ENCODE results near the gene SMIM24.
A peak's percentile ranks its signal among the peaks of the same experiment; 100 is the strongest.
"Not testable (repeated sequence)": the region's sequence is repeated elsewhere in the genome, so short reads cannot be mapped to it uniquely, and the experiment has no call there.

SMIM24 gene
- total RNA-seq = 0 reads per million in 4 donors

DNA sequence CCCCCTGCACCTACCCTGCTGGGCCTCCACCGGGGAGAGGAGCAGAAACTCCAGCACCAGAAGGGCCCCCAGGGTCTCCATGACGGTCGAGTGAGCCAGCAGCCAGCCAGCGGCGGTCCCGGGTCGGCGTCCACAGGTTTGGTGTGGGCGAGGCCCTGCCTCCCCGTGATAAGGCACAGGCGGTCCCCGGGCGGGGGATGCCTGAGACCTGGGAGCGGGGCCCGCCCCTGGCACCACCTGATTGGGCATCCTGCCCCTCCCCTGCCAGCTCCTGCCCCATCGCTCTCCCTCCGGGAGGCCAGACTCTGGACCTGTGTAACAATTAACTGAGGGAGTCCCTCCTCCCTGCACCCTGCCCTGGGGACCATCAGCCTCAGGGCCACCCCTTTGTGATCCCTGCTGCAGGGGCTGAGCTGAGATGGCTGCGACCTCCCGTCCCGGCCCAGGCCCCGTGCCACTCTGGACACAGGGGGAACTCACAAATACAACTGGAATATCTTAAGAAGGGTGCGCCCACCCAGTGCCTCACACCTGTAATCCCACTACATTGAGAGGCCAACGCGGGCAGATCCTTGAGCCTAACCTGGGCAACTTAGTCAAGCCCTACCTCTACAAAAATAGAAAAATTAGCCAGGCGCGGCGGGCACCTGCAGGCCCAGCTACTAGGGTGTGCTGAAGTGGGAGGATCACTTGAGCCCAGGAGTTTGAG lies at the start of gene SMIM24:
Gene SMIM24, minus strand, starts transcription at position 143 of the 709 bp plus-strand sequence. Its CDS starts 62 bp downstream, at position 81.
- DNase-seq = no peak

DNA sequence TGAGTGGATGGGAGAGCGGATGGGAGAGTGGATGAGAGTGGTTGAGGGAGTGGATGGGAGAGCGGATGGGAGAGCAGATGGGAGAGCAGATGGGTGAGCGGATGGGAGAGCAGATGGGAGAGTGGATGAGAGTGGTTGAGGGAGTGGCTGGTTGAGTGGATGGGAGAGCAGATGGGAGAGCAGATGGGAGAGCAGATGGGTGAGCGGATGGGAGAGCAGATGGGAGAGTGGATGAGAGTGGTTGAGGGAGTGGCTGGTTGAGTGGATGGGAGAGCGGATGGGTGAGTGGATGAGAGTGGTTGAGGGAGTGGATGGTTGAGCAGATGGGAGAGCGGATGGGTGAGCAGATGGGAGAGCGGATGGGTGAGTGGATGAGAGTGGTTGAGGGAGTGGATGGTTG lies 49.0 kb upstream of the SMIM24 start:
- not testable (repeated sequence) for DNase-seq

DNA sequence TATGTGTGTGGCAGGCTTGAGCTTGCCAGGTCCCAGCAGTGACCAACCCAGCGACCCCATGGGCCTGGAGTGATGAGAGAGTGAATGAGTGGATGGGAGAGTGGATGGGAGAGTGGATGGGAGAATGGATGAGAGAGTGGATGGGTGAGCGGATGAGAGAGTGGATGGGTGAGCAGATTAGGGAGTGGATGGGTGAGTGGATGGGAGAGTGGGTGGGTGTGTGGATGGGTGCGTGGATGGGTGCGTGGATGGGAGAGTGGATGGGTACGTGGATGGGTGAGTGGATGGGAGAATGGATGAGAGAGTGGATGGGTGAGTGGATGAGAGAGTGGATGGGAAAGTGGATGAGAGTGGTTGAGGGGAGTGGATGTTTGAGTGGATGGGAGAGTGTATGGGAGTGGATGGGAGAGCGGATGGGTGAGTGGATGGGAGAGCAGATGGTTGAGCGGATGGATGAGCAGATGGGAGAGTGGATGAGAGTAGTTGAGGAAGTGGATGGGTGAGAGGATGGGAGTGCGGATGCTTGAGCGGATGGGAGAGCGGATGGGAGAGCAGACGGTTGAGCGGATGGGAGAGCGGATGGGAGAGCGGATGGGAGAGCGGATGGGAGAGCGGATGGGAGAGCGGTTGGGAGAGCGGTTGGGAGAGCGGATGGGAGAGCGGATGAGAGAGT lies 48.4 kb upstream of the SMIM24 start:
- DNase-seq = no peak

DNA sequence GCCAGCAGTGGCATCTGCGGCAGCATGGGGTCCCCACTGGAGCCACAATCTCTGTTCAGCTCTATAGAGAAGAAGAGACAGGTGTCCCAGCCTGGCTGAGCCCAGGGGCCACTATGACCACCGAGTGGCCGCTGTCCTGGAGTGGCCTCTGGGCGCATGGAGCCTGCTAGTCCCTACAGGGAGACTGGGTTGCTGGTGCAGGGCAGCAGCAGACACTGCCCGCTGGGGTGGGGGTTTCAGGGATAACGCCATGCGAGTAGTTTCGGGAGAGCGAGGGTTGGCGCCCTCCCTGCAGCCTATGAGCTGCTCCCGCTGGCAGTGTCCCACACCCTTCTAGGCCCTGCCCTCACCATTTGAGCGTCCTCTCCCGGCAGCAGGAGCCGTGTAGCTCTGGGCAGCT lies 47.8 kb upstream of the SMIM24 start:
- no peak for DNase-seq

DNA sequence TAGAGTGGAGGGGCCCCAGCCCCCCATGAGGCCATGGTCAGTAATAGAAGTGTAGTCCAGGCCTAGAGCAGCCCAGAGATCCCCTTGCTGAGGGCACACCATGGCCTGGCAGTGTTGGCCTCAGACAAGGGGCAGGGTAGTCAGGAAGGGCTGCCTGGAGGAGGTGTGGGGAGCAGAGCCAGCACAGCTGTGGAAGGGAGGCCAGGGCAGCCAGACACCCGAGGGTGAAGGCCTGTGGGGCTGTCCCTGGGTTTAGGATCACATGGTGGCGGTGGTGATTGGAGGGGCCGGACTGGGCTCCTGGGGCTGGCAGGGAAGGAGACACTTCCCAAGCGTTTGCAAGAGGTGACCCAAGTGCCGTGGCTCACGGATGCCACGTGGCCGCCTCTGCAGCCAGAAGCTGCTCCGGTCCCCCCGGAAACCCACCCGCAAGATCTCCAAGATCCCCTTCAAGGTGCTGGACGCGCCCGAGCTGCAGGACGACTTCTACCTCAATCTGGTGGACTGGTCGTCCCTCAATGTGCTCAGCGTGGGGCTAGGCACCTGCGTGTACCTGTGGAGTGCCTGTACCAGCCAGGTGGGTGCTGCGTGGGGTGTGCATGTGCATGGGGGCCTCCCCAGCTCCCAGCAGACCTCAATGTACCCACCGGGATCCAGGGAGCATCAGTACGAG lies 47.0 kb upstream of the SMIM24 start:
- DNase-seq = no peak

DNA sequence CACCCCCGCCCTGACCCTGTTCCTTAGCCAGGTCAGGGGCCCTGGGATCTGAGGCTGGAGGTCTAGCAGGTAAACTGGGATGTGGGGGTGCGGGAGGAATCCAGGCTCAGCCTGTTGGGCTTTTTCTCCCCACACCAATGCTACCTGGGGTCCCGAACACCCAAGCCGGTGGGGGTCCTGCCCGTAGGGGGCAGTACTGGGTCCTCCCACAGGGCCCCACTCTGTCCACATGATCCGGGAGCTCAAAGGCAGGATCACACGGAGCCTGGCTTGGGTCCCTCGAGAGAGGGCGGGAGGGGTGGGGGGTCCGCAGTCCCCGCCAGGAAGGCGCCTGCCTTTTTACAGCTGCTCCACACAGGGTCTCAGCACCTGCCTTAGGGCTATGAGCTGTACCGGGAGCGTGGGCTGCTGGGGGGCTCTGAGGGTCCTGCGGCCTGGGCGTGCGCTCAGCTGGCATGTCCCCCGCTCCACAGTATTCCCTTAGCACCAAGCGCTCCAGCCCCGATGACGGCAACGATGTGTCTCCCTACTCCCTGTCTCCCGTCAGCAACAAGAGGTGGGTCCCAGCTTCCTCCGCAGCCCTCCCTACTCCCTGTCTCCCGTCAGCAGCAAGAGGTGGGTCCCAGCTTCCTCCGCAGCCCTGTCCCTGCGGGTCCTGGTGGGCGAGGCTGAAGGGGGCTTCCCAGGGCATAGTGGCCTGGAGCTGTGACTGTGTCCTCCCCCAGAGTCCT lies 46.3 kb upstream of the SMIM24 start:
- no peak for DNase-seq

DNA sequence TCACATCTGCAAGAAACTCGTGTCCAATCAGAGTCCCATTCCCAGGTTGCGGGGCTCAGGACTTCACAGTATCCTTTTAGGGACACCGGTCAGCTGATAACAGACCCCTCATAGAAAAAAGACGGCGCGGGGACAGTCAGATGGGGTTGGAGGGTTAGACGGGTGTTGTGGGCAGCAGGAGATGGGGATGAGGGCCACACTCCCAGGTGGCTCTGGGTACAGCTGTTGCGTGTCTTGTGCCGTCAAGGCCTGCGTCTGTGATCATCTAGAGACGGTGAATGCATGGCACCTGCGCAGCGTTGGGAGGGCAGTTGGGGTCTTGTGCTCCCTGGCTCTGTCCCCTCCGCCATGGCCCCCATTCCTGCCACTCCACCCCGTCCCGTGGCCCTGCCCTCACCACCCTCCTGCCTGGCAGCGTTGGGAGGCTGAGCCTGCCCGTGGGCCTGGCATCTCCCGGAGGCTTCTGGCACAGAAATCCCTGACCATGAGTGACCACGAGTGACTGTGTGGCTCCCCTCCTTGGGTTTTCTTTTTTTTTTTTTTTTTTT lies 44.7 kb upstream of the SMIM24 start:
- DNase-seq = no peak

DNA sequence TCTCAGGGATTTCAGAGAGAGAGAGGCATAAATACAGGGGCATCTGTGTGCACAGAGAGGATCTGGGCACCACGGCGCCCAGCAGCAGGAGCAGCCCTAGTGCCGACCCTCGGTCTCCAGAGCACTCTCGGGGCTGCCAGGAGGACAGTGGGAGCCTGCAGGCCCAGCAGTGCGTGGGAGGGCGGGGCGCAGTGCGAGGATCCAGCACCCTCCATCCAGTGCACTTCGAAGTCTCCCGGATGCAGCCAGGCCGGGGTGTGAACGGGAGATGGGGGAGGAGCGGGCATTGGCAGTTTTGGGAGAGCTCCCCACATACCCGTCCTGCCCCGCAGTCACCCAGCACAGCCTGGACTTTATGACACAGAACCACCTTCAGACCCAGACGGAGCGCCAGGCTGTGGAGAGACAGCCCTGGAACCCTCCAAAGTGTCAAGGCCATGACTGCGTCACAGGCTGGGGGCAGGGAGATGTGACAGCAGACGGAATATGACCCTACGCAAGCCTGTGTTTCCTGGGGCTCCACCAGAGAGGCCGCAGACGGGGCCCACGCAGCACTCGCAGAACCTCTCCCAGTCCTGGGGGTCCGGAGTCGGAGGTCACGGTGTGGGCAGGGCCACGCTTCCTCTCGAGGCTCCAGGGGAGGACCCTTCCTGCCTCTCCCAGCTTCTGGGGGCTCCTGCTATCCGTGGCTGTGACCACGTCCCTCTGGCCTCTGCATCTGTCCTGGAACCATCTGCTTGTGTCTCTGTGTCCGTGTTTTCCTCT lies 43.9 kb upstream of the SMIM24 start:
- DNase-seq = no peak

DNA sequence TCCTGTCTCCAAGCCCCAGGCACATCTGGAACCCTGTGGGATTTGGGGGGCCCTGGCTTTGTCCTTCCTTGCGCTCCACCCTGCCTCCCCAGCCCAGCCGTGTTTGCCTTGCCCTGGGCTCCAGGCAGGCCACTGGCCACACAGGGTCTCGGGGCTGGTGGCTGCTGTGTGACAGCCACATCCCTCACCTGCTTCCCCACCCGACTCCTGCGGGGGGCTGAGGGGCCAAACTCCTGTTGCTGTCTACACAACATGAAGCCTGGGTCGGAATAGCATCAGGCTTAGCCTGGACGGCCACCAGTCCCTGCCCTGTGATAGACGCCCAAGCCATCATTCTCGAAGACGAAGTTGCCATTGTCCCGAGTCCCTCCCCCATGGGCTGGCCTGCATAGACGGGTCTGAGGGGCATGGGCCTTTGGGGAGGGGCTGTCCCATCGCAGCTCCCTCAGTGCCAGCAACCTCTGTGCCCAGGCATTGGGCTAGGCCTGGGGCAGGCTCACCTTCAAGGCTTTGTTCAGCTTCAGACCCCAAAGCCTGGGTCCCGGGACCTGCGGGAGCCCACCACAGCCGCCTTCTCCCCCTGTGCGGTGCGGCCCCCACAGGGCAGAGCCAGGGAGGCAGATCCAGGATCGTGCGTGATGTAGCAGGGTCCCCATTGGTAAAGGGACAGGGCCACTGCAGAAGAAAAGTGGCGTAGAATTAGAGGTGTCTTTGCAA lies 43.2 kb upstream of the SMIM24 start:
- no peak for DNase-seq

DNA sequence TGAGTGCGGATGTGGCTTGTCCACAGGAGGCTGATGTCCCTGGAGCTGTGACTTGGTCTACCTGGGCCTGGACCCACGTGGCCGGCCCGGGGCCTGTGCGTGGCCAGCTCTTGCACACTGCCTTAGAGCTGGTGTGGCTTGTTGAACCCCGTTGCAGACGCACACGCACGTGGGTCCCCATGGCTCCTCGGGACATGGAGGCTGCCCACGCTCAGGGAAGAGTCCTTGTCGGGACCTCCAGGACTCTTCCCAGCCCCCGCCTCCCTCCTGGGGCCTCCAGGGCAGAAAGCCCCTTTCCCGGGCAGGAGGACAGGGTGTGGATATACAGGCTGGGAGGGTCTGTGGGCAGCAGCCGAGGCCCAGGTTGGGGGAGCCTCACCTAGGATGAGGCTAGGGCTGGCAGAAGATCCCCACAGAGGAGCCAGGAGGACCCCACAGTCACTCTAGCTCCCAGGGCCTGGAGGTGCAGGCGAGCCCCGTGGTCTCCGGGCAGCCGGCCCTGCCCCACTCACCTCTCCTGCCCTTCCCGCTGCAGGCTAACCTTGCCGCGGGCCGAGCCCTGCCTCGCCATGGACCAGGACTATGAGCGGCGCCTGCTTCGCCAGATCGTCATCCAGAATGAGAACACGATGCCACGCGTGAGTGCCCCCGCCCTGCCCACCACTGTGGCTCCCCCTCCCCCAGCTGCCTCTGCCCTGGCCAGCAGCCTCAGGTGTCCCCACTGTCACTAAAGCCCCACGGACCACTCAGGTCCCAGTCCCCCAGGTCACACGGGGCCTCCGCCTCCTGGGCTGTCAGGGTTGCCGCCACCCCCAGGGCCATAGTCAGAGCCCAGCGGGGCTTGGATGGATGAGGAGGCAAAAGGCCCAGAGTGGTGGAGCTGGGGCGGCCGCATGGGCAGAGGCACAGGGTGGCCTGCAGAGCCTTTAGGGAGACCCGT lies 42.4 kb upstream of the SMIM24 start:
- no peak for DNase-seq

DNA sequence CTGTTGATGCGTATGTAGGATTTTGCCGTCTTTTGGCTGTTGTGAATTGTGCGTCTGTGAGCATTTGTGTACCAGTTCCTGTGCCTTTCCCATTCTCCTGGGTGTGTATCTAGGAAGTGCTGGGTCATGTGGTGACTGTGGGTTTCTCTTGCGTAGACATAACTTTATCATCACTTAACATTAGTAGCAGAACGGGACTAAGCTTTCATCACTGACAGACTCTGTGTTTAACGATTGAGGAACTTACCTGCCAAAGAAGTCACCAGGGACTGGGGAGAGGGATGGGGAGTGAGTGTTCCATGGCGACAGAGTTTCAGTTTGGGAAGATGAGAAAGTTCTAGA lies 40.8 kb upstream of the SMIM24 start:
- no peak for DNase-seq

DNA sequence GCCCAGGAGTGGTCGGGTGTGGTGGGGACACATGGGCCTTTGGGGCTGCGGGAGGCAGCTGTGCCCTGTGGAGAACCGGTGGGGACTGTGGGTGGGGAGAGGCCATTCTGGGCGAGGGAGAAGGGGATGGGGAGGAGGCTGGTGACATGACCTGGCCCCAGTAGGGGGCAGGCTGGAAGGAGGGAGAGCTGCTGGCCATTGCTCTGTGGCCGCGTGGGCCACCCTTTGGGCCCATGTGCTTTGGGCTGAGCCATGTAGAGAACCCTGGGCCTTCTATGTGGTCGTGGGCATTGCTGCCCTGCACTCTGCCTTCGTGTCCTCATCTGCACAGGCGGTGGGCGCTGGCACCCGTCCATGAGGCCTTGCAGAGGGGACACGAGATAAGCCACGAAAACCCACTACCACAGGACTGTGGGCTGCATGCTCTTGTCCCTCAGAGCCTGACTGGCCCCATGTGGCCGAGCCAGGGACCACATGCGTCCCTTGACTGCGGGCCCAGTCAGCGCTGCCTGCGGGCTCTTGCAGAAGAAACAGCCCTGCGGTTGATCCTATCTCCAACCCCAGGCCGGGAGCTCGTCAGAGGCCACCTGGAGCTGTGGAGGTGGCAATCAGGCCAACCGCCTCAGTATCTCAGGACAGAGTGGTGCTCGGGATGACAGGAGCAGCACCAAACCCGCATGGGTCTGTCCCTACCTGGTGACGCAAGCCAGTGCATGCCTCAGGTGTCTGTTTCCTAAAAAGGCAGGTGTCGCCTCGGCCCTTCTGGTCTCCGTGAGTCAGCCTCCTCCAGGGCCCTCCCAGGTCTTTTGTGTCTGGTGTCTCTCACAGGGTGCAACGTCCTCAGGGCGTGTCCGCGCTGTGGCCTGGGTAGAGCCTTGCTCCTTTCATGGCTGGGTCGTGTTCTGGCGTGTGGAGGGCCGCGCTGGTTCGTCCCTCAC lies 40.1 kb upstream of the SMIM24 start:
- no peak for DNase-seq

DNA sequence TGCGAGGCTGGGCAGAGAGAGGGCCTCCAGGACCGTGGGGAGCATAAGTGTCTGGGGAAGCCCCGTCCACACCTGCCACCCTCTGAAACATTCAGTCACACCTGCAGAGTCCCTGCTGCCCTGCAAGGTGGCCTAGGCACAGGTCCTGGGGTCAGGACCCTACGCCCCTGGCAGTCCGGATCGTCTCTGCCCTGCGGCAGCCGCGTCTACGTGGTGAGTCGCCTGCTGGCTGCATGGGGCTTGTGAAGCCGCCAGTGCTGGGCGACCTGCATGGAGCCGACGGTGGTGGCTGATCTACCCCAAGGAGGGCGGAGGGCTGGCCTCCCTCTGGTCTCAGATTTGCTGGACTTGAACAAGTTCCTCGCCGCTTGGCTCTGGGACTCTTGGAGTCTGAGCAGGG lies 38.8 kb upstream of the SMIM24 start:
- DNase-seq = no peak

DNA sequence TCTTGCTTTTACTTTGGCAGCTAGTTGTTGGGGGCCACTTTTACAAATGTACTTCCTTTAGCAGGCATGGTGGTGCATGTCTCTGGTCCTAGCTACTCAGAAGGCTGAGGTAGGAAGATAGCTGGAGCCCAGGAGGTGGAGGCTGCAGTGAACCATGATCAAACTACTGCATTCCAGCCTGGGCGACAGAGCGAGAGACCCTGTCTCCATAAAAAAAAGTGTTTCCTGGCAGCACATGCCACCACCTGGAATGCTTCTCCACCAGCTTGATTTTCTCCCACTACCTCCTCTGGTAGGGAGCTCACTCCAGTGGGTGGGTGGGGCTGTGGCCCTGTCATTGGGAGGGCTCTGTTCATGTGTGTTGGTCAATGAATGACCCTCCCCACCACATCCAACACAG lies 38.3 kb upstream of the SMIM24 start:
- DNase-seq = no peak

DNA sequence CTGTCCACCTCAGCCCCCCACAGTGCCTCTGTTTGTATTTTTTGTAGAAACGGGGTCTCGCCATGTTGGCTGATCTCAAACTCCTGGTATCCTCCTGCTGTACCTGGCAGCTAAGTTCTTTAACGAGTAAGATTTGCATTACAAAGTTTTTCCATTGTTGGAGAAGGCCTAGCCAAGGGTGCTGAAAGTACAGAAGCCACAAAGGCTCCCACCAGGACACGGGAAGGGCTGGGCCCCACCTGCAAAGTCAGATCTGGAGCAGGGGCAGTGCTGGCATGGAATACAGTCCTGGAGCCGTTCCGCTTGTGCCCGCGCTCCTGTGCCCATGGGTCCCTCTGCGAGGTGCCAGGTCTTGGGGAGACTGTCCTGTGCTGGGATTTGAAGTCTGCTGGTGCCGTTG lies 37.9 kb upstream of the SMIM24 start:
- DNase-seq = no peak

DNA sequence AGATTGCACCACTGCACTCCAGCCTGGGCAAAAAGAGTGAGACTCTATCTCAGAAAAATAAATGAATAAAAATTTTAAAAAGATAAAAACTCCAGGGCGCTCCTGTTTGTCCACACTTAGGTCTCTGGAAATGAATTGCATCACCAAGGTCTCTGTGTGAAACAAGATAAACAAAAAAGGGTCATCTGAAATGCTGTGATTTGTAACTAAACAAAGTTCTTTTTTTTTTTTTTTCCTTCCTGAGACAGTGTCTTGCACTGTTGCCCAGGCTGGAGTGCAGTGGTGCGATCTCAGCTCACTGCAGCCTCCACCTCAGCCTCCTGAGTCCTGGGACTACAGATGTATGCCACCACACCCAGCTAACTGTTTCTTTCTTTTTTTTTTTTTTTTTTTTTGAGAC lies 37.3 kb upstream of the SMIM24 start:
- no peak for DNase-seq

DNA sequence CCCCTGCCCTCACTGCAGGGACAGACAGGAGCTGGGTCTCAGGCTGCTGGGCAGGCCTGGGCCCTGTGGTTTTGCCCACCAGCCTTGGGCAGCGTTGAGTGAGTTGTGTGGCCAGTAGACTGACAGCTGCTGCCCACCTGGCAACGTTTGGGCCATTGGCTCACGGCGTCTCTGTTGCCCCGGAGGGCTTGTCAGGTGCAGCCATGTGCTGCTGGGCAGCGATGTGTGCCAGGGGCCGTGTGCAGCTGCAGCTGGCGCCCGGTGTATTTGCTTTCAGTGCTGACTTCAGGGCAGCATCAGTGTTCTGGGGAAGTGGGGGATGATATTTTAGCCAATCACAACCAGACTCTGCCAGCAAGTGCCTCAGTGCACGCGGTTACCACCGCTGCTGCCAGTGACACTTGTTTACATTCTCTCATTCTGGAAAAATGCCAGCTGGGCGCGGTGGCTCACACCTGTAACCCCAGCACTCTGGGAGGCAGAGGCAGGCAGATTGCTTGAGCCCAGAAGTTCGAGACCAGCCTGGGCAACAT lies 36.4 kb upstream of the SMIM24 start:
- DNase-seq = peak in 3 of 5 donors; percentile 31 to 51 (median 43)

DNA sequence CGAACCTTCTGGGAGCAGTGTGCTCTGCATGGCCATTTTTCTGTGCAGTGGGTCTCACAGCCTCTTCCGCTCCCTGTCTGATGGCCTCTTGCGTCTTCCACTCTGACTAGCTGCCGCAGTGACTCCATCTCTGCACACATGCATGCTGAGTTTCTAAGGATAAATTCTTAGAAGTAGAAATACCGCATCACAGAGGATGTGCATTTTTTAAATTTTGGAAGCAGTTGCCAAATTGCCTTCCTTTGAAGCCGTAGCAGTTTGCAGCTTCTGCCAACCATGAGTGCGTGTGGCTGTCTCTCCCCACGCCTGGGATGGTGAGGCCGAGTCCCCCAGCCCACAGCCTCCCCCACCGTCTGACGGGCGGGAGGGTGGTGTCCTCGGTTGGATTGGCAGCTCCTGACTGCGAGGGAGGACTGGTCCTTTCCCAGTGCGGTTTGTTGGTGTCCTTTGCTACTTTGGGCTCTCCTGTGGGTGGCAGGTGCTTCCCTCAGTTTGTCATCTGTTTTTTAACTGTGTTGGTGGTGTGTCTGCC lies 35.6 kb upstream of the SMIM24 start:
- DNase-seq = no peak

DNA sequence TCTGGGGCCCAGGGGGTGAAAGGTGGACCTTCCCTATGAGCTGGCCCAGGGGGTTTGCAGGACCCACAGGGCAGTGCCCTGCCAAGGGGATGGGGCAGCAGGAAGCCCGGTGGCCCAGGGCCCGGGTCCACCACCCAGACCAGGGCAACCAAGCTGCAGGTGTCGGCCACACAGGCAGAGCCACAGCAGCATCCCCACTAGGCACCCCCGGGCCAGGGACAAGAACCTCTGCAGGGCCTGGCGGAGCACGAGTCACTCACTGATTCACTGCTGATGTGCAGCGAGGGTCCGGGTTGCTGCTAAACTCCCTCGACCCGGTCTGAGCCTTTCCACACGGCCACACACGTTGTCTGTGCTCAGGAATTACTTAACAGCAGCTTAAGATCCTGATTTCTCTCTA lies 34.6 kb upstream of the SMIM24 start:
- DNase-seq = no peak
